ENCODE measurements around the gene SPAAR.
A peak's percentile ranks its signal among the peaks of the same experiment; 100 is the strongest.

The SPAAR gene

DNA sequence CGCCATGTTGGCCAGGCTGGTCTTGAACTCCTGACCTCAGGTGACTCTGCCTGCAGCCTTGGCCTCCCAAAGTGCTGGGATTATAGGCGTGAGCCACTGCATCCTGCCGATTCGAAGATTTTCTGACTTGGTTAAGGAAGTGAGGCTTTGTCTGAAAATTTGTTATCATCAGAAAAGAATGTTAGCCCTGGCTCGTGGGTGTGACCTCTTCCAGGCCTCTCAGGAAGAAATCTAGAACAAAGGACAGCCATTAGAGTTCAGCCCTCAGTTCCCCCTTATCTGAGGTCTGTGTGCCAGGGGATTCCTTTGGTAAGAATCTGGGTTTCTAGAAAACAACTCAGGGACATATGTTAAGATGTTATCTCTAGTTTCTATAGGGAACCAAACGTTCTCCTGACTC lies 42.4 kb downstream of the SPAAR start:
- DNase-seq: no peak

DNA sequence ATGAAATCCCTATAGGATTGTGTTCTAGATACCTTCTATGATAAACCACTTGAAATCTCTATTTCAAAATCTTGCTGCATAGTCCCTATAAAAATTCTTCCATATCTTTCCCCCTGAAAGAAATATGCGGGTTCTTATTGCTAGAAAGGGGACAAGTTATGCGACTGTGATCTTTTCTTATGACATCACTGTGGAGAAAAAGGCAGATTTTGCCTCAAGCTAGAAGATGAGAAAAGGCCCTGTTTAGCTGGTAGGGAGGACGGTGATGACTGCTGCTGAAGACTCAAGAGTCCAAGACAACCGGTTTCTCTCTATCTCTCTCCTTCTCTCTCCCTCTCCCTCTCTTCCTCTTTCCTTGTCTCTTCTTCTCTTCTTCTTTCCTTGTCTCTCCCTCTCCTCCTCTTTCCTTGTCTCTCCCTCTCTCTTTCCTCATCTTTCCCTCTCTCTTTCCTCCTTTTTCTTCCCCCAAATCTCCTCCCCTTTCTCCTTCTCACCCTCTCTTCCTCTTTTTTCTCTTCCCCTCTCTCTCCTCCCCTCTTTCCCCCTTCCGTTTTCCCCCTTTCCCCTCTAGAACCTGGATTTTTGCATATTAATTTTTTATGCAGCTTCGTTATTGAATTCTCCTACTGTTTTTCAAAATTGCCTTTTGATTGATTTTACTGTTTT lies 43.4 kb downstream of the SPAAR start:
- no peak for DNase-seq

DNA sequence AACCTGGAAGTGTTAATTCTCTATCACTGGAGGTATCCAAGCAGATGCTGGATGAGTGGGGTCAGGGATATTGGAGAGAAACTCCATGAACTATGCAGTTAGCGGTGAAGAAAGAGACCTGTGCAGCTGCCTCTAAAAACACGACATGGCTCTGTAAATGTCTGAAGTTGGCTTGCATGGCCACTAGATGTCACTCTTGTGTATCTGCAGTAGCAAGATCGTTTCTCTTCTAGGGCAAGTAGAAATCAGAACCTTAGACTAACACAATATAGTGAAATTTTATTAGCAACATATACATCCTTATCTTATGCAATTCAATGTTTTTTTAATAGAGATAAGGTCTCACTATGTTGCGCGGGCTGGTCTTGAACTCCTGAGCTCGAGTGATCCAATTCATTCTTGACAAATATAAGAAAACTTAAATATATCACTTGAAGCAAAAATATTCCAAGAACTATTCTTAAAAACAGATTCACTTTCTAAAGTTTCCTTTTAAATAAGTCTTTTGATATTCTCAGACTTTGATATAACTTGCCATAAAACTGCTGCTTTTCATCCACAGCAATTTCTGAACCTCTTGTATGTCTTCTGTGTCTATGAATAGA lies 45.8 kb downstream of the SPAAR start:
- DNase-seq: peak; percentile 3

DNA sequence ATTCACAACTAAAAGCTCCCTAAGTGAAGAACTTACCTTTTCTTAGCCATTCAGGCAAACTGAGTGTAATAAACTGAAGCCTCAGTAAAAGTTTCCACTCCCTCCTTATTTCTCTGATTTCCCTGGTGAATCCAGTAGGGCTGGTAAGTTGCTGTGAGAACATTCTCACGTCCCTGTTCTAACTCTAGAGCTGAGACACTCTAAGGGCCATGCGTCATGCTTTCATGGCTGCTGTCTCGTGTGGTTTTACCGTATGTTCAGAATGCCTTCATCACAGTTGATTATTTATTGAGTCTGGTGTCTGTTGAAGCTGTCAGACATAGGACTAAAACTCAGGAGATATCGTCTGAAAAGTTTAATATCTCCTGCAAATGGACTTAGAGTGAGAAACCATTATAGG lies 47.4 kb downstream of the SPAAR start:
- no peak for DNase-seq

DNA sequence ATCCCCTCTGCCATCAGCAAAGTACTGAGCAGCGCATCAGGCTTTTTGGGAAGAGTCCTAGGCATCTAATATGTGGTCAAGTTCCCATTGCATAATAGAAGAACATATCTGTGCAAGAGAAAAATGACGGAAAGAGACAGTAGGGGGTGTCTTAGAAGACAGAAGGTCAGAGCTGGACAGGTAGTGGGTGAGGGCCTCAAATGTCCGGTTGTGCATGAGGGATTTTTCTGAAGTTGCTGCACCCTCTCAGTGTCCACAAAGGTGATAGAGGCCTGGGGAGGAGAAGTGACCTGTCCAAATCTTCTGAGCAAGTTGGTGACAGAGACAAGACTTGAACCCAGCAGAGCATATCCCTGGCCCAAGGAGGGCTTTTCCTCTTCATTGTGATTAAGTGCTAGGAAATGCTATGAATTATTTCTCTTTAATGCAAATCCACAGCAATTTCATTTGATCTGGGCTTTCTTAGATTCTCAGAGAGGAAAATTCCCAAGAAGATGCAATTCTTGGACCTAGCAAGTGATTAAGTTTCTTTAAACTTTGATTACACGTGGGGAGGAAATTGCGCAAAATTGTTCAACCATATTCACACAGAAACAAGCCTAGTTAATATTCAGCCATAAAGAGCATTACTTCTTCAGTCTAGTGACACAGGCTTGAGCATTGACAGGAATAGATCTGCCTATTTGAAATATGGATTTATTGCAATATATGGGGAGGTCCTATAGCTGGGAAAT lies 49.0 kb downstream of the SPAAR start, which contains the start of gene OR2S2:
OR2S2 (minus strand) TSS at position 51 of the 734 bp plus-strand sequence. CDS start 56 bp downstream, outside the sequence.
- no peak for DNase-seq

DNA sequence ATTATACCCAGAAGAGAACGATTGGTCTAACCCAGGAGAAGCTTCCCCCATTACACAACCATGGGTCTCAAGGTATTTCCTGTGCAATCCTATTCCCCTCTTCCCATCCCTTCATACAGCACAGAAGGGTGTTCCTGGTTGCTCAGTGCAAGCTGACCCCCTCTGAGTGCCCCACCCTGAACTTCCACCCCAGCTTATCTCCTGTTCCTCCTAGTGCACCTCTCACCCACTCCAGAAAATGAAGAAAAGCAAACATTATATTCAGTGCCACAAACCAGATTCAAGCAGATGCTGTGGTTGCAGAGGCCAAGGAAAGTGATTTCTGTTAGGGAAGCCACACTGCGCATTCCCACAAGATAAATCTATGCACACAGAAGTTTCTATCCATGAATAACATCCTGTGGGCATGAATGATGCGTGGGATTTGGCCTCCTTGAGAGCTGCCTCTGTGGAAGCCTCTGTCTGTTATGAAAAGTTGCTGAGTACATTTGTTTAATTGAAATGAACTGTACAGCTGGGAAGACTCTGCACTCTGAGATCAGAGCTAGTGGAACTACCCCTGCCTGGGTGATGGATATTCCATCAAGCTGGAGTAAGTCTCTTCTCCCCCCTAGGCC lies 50.9 kb downstream of the SPAAR start:
- no peak for DNase-seq

Measured in effector CD8-positive, alpha-beta T cell (primary cell).